Stimulated activated CD4-positive, alpha-beta T cell treated with anti-CD3 and anti-CD28 coated beads, TNF-alpha, amount 100 ng/mL, for 48 hours (primary cell): ENCODE data around the gene CACNA1C.

Experiments
- DNase-seq, 3 donors: peaks; one replicate each; pipeline ENCODE4 v3.0.0-alpha.2; 2020; ENCODE audit warnings: low read depth in 3 of 3

CACNA1C gene

GRCh38 chr12:2281446-2281845 lies 228.7 kb downstream of the CACNA1C start:
- no peak for DNase-seq

DNA sequence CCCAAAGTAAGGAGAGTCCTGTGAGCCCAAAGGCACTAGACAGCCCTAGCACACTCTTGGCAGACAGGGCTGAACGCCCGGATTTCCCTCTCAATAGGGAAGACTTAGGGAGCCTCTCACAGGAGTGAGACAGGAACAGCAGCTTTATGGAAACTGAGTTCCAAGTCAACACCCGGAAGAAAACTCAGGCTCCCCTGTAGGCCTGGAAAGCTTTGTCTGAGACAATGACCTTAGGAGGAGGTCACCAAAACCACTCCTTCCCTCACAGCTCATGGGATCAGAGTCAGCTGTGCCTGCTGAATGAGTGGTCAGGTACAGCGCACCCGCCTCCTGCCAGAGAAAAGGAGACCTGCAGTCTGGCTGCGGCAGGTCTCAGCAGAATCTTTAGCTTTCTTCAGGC lies 229.5 kb downstream of the CACNA1C start:
- DNase-seq, result no peak

DNA sequence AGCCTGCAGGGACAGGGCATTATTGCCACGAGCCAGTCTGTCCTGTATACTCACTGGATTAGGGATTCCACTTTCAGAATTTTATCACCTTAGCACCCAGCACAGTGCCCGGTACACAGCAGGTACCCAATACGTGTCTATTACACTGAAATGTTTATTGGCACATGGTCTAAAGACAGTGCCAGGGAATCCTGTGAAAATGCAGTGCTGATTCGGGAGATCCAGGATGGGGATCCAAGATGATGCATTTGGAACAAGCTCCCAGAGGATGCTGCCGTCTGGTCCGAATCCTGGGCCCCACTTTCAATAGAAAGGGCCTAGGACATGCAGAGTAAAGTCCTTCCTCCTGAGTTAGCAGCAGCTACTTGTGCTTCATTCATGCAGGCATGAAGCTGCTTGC lies 230.7 kb downstream of the CACNA1C start:
- DNase-seq, result no peak

DNA sequence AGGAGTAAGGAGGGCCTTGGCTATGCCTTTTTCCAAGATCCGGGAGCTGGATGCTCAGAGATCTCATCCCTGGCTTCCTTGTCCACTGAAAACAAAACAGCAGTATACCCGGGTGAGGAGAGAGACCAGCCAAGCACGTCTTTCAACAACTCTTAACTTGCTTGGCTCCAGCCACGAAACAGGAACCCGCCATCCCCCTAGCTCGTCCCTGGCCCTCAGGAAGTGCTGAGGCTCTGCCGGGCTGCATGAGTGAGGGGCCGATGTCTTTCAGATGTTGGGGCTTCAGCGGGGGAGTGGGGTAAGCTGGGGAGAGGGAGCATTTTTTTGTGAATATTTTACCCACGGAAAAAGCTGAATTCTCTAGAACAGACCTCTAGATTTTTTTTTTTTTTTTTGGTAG lies 231.1 kb downstream of the CACNA1C start:
- no peak for DNase-seq

GRCh38 chr12:2284321-2284813 lies 231.6 kb downstream of the CACNA1C start:
- no peak for DNase-seq

DNA sequence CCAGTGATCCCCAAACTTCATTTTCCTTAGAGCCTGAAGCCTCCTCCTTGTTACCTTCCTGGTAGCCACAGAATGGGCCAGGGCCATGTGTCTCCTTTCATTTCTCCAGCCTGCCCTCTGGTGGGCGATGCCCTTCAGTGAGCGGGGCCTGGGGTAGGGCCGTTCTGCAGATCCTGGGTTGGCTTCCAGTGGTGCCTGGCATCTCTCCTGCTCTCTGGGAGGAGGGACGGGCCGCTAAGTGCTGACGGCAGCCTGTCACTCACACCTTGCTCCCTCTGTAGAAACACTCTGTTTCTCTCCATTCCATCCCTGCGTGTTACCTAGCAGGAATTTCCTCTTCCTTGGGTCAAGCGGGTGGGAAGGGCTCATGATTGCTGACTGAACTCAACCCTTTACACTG lies 232.1 kb downstream of the CACNA1C start:
- peak in 2 of 3 donors; percentile 10 to 22 for DNase-seq

DNA sequence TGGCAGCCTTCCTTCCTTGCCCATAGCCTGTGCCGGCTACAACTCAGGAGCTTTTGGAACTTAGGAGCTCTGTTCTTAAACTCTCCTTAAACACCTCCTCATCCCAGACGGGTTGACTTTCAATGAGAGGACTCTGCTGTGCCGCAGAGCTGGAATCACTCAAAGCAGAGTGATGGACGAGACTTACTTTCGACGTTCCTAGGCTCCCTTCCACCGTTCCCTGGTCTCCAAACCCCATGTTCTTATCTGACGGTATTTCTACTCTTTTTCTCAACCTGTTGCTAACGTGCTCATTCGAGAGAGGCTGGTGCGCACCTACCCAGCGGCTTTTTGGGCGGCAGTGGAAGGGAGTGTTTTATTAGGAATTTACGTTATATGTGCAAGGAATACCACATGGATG lies 232.7 kb downstream of the CACNA1C start:
- DNase-seq, result no peak

- no peak for DNase-seq
These were observed 233.3 kb downstream of the CACNA1C start for GRCh38 chr12:2286047-2286446.

DNA sequence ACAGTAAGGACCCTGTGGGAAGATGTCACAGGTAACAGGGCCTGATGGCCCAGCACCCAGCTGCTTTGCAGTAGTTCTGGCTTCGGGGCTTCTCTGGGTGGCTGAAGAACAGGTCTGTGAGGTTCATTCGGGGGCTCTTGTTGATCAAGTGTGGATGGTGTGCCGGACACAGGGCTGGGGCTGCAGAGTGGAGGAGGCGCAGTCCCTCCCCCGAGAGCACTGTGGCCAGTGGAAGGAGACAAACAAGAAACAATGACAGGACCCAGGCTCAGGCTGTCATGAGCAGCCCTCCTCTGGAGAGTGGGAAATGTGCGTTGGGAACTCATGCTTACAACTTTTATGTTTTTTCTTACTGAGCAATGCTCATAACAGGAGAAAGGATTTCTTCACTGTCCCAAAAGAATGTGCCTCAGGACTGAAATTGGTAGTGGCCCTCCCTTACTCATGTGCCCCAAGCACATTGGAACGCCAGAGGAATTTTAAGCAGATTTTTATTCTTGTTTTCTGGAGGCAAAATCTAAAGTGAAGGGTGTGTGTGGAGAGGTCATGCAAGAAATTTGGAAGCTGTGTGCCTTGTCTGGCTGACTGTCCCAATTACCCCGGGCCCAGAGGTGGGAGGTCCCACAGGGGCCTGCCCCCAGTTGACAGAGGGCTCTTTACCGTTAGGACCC lies 233.8 kb downstream of the CACNA1C start:
- DNase-seq, result no peak

DNA sequence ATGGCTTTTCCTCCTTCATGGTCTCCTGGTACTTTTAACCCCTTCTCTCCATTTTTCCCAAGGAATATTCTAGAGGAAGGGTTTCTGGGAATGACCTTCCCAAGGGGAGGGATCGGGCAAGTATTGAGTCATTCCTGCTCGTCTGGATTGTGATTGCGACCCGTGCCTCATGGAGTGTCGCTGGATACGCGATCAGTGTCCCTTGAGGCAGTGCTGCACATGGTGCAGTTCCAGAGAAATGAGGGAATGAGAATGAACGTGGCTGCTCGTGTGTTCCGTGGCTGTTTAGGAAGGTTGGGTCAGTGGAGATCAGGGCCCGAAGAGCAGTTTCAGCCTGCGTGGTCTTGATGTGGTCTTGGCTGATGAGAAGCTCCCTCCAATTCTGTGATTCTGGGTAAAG lies 234.4 kb downstream of the CACNA1C start:
- DNase-seq, result no peak

DNA sequence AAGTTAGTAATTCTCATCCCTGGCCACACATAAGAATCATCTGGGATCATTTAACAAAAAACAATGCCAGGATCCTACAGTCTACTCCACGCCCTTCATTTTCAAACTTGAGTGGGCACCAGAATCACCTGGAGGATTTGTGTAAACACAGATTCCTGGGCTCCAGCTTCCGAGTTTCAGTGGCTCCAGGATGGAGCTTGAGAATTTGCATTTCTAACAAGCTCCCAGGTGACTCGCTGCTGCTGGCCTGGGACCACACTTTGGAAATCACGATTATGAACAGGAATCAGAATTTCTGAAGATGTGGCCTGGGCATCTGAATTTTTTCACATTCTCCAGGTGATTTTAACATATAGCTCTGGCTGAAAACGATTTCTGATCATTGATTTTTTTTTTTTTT lies 234.8 kb downstream of the CACNA1C start:
- DNase-seq, result no peak

GRCh38 chr12:2288001-2288400 lies 235.2 kb downstream of the CACNA1C start:
- no peak for DNase-seq

GRCh38 chr12:2288471-2288870 lies 235.7 kb downstream of the CACNA1C start:
- no peak for DNase-seq

DNA sequence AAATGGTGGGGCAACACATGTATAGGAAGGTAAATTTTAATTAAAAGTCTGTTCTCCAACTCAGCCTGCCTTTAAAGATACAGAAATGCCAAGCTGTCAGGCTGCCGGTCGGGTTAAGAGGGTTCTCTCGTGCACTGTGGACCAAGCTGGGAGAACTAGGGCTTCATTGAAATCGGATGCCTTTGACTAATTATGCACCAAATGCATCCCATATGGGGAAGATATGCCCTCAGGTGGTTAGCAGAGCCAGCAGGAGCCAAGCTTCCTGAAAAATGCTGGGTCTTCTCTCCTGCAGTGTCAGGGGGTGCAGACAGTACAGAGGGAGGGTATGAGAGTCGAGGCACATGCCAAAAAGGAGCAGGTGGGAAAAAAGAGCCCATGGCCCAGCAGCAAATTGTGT lies 236.1 kb downstream of the CACNA1C start:
- no peak for DNase-seq

- DNase-seq, result no peak
These were observed 236.7 kb downstream of the CACNA1C start for GRCh38 chr12:2289525-2289924.

DNA sequence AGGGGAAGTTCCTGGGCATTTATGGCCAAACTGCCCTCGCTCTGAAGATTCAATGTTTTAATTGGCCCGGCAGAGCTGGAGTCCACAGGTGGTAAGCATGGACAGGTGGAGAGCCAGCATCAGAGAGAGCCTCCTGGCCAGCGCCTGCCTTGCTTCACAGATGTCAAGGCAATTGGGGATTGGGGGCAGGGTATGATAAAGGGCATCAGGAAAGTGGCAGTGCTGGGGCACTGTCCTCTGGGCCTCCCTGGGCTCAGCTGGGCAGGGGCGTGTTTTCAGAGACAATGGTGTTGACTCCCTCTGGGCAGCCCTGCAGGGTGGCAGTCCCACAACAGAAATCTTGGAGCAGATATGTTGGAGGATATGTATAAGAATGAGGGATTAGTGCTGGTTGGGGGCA lies 237.3 kb downstream of the CACNA1C start:
- DNase-seq, result no peak

DNA sequence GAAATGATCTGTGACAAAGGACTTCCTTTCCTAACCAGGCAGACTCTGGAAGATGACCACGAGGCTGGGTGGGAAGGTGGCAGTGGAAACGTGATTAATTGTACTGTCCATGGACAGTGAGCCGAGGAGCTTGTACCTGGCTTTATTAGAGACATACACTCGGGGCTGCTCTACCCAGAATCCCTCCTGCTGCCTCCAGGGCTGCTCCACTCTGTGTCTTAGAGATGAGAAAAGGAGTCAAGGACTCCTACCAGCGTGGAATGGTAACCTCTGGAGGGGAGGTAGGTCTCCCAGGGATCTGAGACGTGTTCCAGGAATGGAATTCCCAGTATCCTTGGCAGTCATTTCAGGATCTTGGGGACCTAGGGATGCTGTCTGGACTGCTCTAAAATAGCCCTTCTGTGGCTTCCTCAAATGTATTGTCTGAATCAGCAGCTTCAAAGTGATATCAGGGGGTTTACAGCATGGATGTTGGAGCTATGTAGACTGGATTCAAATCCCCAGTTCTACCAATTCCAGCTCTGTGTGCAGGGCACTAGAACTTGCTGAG lies 237.8 kb downstream of the CACNA1C start:
- DNase-seq, result no peak

DNA sequence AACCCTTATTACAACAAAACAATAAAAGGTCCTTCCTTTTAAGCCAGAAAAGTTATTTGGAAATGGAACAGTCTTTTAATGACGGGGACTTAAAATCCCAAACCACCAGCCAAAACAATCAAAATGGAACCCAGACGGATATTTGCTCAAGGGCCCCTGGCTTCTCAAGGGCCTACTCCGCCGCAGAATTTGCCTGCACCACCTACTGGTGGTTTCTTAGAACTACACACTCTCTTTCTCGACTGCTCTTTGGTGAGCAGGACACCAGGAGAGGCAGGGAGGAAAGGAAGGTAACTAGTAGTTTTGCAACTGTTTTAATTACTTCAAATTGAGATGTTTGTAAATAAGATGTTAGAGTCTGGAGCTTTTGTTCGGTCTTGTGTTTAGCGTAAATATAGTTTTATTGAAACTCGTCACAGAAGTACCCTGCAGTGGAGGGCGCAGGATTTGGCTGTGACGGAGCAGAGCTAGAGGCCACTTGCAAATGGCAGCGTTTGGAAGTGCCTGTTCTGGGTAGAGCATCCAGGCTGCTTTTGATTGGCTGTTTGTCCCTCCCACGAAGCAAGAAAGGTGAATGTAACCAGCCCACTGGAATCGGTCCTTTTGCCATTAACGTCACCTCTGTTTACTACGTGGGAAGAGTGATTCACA lies 238.5 kb downstream of the CACNA1C start:
- peak; percentile 8 to 23 (median 17) for DNase-seq

GRCh38 chr12:2291947-2292346 lies 239.2 kb downstream of the CACNA1C start:
- no peak for DNase-seq

- DNase-seq, result no peak
These were observed 239.8 kb downstream of the CACNA1C start for GRCh38 chr12:2292560-2292959.

GRCh38 chr12:2294651-2295475 lies 242.1 kb downstream of the CACNA1C start:
- no peak for DNase-seq

- DNase-seq, result no peak
These were observed 243.2 kb downstream of the CACNA1C start for GRCh38 chr12:2295941-2296461.
